ENCODE results near the gene FSTL1. TPM values are rescaled to one million over a fixed set of nuclear protein-coding genes. Genes with fewer than 3 reads are reported as not detected.

The FSTL1 gene
- total RNA-seq, 1 donor = 2,074 TPM

- Histone ChIP-seq H4K20me1 (ENCODE audit: insufficient read depth, low read length) (peaks cover 88% of the 10 kb centered on the region), H3K79me2 (ENCODE audit: insufficient read depth, low read length) (peaks cover 100% of the 10 kb centered on the region), H3K27me3 (ENCODE audit: insufficient read depth, low read length) (no peaks in the 10 kb centered on the region), H3K36me3 (ENCODE audit: insufficient read depth, low read length) (peaks cover 82% of the 10 kb centered on the region), H3K27ac (ENCODE audit: low read depth, low read length) (peak overlapping the region; percentile 87), H3K4me3 (ENCODE audit: insufficient read depth, low read length) (no peak overlapping the region), H3K4me1 (ENCODE audit: insufficient read depth, low read length) (peaks cover 99% of the 10 kb centered on the region), H2AFZ (ENCODE audit: low read length) (no peak overlapping the region), H3K9me3 (ENCODE audit: low read depth, low read length) (no peaks in the 10 kb centered on the region), H3K4me2 (ENCODE audit: insufficient read depth, low read length) (peak overlapping the region; percentile 3)
- no peak for TF ChIP-seq CTCF (IDR thresholded peaks at IDR 0.05; ENCODE audit: extremely low read depth, low read depth, low read length)
- no peak for DNase-seq (ENCODE audit: insufficient read length, low spot score, missing footprints)
Measured at GRCh38 chr3:120433662-120434331, 17.0 kb downstream of the FSTL1 start.

GRCh38 chr3:120432150-120432860, 18.5 kb downstream of the FSTL1 start:
- Histone ChIP-seq H3K27me3 (ENCODE audit: insufficient read depth, low read length) (no peaks in the 10 kb centered on the region), H3K4me3 (ENCODE audit: insufficient read depth, low read length) (no peak overlapping the region), H3K4me2 (ENCODE audit: insufficient read depth, low read length) (peak overlapping the region; percentile 56), H2AFZ (ENCODE audit: low read length) (no peak overlapping the region), H4K20me1 (ENCODE audit: insufficient read depth, low read length) (peaks cover 89% of the 10 kb centered on the region), H3K79me2 (ENCODE audit: insufficient read depth, low read length) (peaks cover 100% of the 10 kb centered on the region), H3K4me1 (ENCODE audit: insufficient read depth, low read length) (peaks cover 99% of the 10 kb centered on the region), H3K36me3 (ENCODE audit: insufficient read depth, low read length) (peaks cover 82% of the 10 kb centered on the region), H3K9me3 (ENCODE audit: low read depth, low read length) (no peaks in the 10 kb centered on the region), H3K27ac (ENCODE audit: low read depth, low read length) (peak overlapping the region; percentile 87)
- no peak for TF ChIP-seq CTCF (IDR thresholded peaks at IDR 0.05; ENCODE audit: extremely low read depth, low read depth, low read length)
- no peak for DNase-seq (ENCODE audit: insufficient read length, low spot score, missing footprints)

- no peak overlapping the region for H3K4me3 ChIP-seq (ENCODE audit: insufficient read depth, low read length)
- TF ChIP-seq CTCF (IDR thresholded peaks at IDR 0.05; ENCODE audit: extremely low read depth, low read depth, low read length) = no peak
- DNase-seq (ENCODE audit: insufficient read length, low spot score, missing footprints) = no peak
- H2AFZ ChIP-seq (ENCODE audit: low read length) = no peak overlapping the region
- peaks cover 89% of the 10 kb centered on the region for H4K20me1 ChIP-seq (ENCODE audit: insufficient read depth, low read length)
- H3K4me2 ChIP-seq (ENCODE audit: insufficient read depth, low read length) = peak overlapping the region; percentile 11
- peaks cover 91% of the 10 kb centered on the region for H3K36me3 ChIP-seq (ENCODE audit: insufficient read depth, low read length)
- H3K9me3 ChIP-seq (ENCODE audit: low read depth, low read length) = no peaks in the 10 kb centered on the region
- H3K27ac ChIP-seq (ENCODE audit: low read depth, low read length) = peak overlapping the region; percentile 87
- H3K4me1 ChIP-seq (ENCODE audit: insufficient read depth, low read length) = peaks cover 99% of the 10 kb centered on the region
- no peaks in the 10 kb centered on the region for H3K27me3 ChIP-seq (ENCODE audit: insufficient read depth, low read length)
- peaks cover 100% of the 10 kb centered on the region for H3K79me2 ChIP-seq (ENCODE audit: insufficient read depth, low read length)
Measured at GRCh38 chr3:120429921-120430361, 20.9 kb downstream of the FSTL1 start.

GRCh38 chr3:120428924-120429323, 21.9 kb downstream of the FSTL1 start:
- Histone ChIP-seq H3K27ac (ENCODE audit: low read depth, low read length) (peak overlapping the region; percentile 87), H3K79me2 (ENCODE audit: insufficient read depth, low read length) (peaks cover 100% of the 10 kb centered on the region), H3K9me3 (ENCODE audit: low read depth, low read length) (no peaks in the 10 kb centered on the region), H3K27me3 (ENCODE audit: insufficient read depth, low read length) (no peaks in the 10 kb centered on the region), H3K4me2 (ENCODE audit: insufficient read depth, low read length) (peak overlapping the region; percentile 2), H3K36me3 (ENCODE audit: insufficient read depth, low read length) (peaks cover 91% of the 10 kb centered on the region), H3K4me1 (ENCODE audit: insufficient read depth, low read length) (peaks cover 100% of the 10 kb centered on the region), H4K20me1 (ENCODE audit: insufficient read depth, low read length) (peaks cover 86% of the 10 kb centered on the region), H3K4me3 (ENCODE audit: insufficient read depth, low read length) (no peak overlapping the region), H2AFZ (ENCODE audit: low read length) (no peak overlapping the region)
- TF ChIP-seq CTCF (IDR thresholded peaks at IDR 0.05; ENCODE audit: extremely low read depth, low read depth, low read length) = no peak
- no peak for DNase-seq (ENCODE audit: insufficient read length, low spot score, missing footprints)

All from osteoblast (primary cell).